ENCODE results near the gene CHRDL2.

CHRDL2 gene

DNA sequence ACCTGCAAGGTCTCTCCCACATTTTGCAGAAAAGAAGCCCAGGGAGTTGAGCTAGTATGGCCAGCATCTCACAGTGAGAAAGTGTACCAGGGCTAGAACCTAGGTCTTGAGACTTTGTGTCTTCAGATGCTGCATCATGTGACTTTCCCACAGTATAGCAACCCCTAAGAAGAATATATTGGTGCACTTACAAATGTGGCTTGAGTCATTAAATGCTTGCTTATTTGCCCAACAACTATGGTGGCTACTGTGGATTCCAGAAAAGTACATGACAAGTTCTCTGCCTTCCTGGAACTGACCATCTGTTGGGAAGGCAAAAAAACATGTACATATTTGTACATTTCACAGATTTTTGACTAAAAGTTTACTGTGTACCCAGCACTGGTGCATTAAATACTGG is 83.8 kb downstream of the CHRDL2 start:
- peaks cover 8% of the 10 kb centered on the region for H3K36me3 ChIP-seq (ENCODE audit: control insufficient read depth, low read depth, low read length)
- no peaks in the 10 kb centered on the region for H3K9me3 ChIP-seq (ENCODE audit: control insufficient read depth, low read depth, low read length)
- H3K27ac ChIP-seq (ENCODE audit: low read length), result no peak overlapping the region
- H3K9ac ChIP-seq (ENCODE audit: low read length), result no peak overlapping the region
- H3K27me3 ChIP-seq (ENCODE audit: control insufficient read depth, insufficient read depth, low read length), result no peaks in the 10 kb centered on the region
- peaks cover 7% of the 10 kb centered on the region for H3K4me1 ChIP-seq (ENCODE audit: control insufficient read depth, low read depth, low read length)
- no peak overlapping the region for H3K4me3 ChIP-seq (ENCODE audit: low read length)

DNA sequence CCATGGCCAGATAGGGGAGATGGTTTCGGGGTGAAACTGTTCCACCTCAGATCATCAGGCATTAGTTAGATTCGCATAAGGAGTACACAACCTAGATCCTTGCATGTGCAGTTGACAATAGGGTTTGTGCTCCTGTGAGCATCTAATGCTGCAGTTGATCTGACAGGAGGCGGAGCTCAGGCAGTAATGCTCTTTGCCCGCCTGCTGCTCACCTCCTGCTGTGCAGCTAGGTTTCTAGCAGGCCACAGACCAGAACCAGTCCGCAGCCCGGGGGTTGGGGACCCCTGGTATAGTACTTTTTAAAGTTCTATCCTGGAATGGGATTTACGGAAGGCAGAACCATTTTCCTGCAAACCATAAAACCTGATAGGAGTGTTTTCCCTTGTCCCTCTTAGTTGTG is 84.3 kb downstream of the CHRDL2 start:
- Histone ChIP-seq H3K4me1 (ENCODE audit: control insufficient read depth, low read depth, low read length) (peaks cover 7% of the 10 kb centered on the region), H3K36me3 (ENCODE audit: control insufficient read depth, low read depth, low read length) (peaks cover 9% of the 10 kb centered on the region), H3K27ac (ENCODE audit: low read length) (no peak overlapping the region), H3K4me3 (ENCODE audit: low read length) (no peak overlapping the region), H3K9me3 (ENCODE audit: control insufficient read depth, low read depth, low read length) (no peaks in the 10 kb centered on the region), H3K27me3 (ENCODE audit: control insufficient read depth, insufficient read depth, low read length) (no peaks in the 10 kb centered on the region), H3K9ac (ENCODE audit: low read length) (no peak overlapping the region)
